Activated naive CD4-positive, alpha-beta T cell treated with anti-CD3 and anti-CD28 coated beads, Interleukin-2, amount 10 ng/mL, durations not matched to agents 7 days and 5 days (primary cell): ENCODE measurements around the gene CARS1.

Source experiments
- CTCF ChIA-PET: fragments of 350-600 bp; sonication (Branson Sonifier 250); formaldehyde crosslinking; loops from one replicate; lab custom pipeline; 2021; ENCODE audit warnings: antibody characterized with exemption; lab: Charles Lee
- DNase-seq: peaks from one replicate; pipeline ENCODE4 v3.0.0-alpha.2; 2020
- H3K27ac Mint-ChIP-seq: one replicate; pipeline ENCODE4 v1.8.0; 2021; ENCODE audit warnings: mild to moderate bottlenecking, moderate library complexity, mixed read lengths
- H3K27me3 Mint-ChIP-seq: one replicate; pipeline ENCODE4 v1.8.0; 2021; ENCODE audit warnings: mild to moderate bottlenecking, mixed read lengths
- H3K36me3 Mint-ChIP-seq: one replicate; pipeline ENCODE4 v1.8.0; 2021; ENCODE audit warnings: mixed read lengths
- H3K4me1 Mint-ChIP-seq: one replicate; pipeline ENCODE4 v1.8.0; 2021; ENCODE audit warnings: mixed read lengths
- H3K4me3 Mint-ChIP-seq: one replicate; pipeline ENCODE4 v1.8.0; 2021; ENCODE audit warnings: mild to moderate bottlenecking, moderate library complexity, mixed read lengths
- H3K9me3 Mint-ChIP-seq: one replicate; pipeline ENCODE4 v1.8.0; 2021; ENCODE audit warnings: mixed read lengths

The CARS1 gene

DNA sequence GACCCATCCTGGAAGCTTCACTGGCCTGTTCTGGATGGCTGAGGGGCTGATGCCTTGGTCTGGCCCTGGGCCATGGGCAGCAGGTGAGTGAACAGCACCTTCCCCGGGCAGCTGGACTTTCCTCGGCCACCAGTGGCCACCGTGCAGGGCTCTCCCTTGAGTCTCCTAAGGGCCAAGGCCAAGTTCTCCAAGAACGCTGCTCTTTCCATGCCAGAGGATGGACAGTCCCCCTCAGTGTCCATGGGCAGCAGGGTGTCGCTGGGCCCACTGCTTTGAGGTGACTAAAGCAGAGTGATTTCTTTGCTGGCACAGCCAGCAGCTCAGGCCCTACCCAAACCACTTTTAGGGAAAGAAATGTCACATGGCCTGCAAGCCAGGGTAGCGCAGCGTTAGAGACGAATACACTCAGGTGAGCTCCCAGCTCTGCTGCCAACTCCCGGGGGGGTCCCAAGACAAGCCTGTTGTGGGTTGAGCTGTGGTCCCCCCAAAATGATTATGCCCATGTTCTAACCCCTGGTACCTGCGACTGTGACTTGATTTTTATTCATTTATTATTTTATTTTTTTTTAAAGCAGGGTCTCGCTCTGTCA is 3.3 kb upstream of the CARS1 start:
- no peaks in the 10 kb centered on the region for H3K9me3 Mint-ChIP-seq
- peaks cover 35% of the 10 kb centered on the region for H3K27me3 Mint-ChIP-seq
- no peak for DNase-seq
- peaks cover 6% of the 10 kb centered on the region for H3K36me3 Mint-ChIP-seq
- CTCF ChIA-PET = no interaction called here
- H3K4me1 Mint-ChIP-seq = peaks cover 17% of the 10 kb centered on the region
- no peak overlapping the region for H3K4me3 Mint-ChIP-seq
- H3K27ac Mint-ChIP-seq = no peak overlapping the region

DNA sequence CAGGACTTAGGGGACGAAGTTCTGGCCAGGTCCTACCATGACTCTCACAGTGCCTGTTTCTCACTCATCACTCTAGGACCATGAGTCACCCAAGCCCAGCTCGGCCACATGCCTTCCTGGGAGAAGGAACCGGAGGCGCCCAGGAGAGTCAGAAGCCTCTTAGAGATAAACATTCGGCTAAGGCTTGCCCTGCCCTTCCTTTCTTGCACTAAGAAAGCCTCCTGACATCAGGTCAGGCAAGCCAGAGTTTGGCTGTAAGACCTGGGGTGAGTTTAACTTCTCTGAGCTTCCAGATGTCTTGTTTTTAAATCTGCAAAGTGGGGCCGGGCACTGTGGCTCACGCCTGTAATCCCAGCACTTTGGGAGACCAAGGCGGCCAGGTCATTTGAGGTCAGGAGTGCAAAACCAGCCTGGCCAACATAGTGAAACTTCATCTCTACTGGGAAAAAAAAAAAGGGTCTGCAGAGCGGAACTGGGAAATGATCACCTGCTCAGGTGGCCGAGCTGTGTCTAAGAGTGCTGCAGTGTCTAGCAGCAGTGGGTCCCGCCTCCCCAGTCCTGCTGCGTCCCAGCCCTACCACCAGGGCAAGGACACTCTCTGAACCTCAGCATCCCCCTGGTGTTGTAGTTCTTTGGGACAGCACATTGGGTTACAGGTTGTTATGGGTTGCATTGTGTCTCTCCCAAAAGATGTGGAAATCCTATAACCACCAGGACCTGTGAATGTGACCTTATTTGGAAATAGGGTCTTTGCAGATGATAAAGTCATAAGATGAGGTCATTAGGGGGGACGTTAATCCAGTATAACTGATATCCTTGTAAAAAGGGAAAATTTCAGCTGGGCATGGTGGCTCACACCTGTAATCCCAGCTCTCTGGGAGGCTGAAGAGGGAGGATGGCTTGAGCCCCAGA is 1.8 kb upstream of the CARS1 start:
- Mint-ChIP-seq H3K27me3 (peaks cover 21% of the 10 kb centered on the region), H3K9me3 (no peaks in the 10 kb centered on the region), H3K27ac (no peak overlapping the region), H3K4me1 (peaks cover 32% of the 10 kb centered on the region), H3K4me3 (peak overlapping the region; percentile 37), H3K36me3 (peaks cover 13% of the 10 kb centered on the region)
- DNase-seq = no peak
- CTCF ChIA-PET = no interaction called here

DNA sequence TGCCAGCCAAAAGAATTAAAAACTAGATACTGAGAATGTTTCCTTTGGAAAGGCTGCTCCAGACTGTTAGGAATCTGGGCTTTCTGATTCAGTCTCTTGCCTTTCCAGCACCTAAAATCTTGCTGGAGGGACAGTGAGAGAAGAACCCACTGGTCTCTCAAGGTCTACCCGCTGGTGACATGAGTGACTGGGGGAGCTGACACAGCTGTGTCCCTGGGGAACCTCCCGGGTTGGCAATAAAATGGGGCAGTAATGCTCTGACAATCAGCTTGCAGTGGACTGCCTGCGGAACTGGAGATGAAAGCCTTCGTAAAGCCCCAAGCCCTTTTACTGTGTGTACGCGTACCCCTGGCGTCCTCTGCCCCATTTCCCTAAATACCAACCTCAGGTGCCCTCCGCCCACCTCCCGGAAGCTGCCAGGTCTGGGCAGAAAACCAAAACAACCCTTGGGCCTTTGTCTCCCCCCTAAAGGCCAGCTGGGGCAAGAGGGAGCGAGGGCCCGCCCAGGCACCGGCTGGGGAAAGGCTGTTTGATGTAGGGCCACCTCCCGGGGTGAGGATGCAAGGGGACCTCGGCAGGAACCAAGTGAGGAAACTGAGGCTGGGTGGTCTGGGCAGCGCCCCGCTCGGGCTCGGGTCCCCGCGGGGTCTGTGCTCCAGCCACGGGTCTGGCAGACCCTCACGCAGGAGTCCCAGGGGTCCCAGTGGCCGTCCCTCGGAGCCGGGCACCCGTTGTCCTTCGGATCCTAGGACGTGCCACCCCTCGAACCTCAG is 741 bp downstream of the CARS1 start:
- DNase-seq = peak; percentile 57
- Mint-ChIP-seq H3K4me3 (peak overlapping the region; percentile 88), H3K4me1 (peaks cover 44% of the 10 kb centered on the region), H3K27me3 (peaks cover 5% of the 10 kb centered on the region), H3K27ac (peak overlapping the region; percentile 86), H3K9me3 (no peaks in the 10 kb centered on the region), H3K36me3 (peaks cover 24% of the 10 kb centered on the region)
- CTCF ChIA-PET = interaction anchor here (0.9 to 1.2 kb wide), 3 partner anchors 35 to 164 kb away, joined by 3 to 5 read pairs (median 3); no protein-coding TSS in a partner anchor

DNA sequence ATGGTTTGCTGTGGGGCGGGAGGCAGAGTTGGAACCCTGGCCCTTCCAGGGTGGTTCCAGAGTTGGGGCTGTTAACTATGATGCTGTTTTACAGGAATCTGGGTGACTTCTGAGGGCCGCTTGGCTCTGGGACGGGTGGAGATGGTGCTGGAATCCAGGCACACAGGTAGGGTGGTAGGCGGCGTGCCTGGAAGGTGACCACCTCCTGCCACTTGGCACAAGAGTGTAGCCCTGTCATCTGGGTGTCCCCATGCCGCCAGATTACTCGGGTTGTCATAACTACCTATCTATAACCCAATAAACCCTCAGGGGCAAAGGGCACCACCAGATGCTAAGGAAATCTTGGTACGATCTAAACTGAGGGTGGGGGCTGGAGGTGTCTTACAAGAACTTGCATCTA is 1.3 kb downstream of the CARS1 start:
- Mint-ChIP-seq H3K9me3 (no peaks in the 10 kb centered on the region), H3K4me3 (peak overlapping the region; percentile 88), H3K27ac (no peak overlapping the region), H3K36me3 (peaks cover 24% of the 10 kb centered on the region), H3K27me3 (peaks cover 5% of the 10 kb centered on the region), H3K4me1 (peaks cover 46% of the 10 kb centered on the region)
- CTCF ChIA-PET = no interaction called here
- no peak for DNase-seq

DNA sequence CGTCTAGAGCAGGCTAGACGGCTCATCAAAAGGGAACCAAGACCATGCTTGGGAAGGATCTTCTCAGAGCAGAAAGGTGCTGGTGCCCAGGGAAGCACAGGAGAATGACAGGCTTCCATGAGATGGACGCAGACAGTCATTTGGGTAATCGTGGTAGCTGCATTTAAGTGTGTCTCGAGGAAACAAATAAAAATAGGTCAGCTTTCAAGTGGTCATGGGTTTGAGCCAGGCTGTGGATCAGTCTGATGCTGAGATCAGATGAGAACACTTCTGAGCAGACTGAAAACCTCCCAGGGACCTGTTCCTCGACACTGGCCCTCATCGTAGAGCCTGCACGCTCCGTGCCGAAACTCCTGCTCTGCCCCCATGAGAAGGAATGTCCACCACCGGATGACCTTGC is 4.7 kb downstream of the CARS1 start:
- Mint-ChIP-seq H3K4me3 (no peak overlapping the region), H3K9me3 (no peaks in the 10 kb centered on the region), H3K27ac (peak overlapping the region; percentile 19), H3K36me3 (peaks cover 32% of the 10 kb centered on the region), H3K27me3 (no peaks in the 10 kb centered on the region), H3K4me1 (peaks cover 50% of the 10 kb centered on the region)
- no peak for DNase-seq
- CTCF ChIA-PET = no interaction called here

DNA sequence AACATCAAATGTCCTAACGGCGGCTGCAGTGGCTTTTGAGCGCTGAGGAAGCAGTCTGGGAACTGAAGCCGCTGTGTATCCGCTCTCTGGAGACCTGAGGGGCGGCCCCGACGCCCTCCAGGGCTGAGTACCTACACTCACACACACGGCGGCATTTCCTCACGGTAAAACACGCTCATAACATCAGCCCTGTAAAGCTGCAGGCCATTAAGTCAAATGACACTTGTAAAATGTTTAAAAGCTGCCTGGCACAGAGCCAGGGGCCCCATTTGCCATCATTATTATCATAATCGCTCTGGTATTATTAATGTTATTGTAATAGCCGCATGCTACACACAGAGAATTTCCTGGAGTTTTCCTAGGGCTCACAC is 5.1 kb downstream of the CARS1 start:
- Mint-ChIP-seq H3K36me3 (peaks cover 31% of the 10 kb centered on the region), H3K27ac (no peak overlapping the region), H3K4me3 (no peak overlapping the region), H3K27me3 (no peaks in the 10 kb centered on the region), H3K9me3 (no peaks in the 10 kb centered on the region), H3K4me1 (peaks cover 47% of the 10 kb centered on the region)
- CTCF ChIA-PET = no interaction called here
- no peak for DNase-seq

DNA sequence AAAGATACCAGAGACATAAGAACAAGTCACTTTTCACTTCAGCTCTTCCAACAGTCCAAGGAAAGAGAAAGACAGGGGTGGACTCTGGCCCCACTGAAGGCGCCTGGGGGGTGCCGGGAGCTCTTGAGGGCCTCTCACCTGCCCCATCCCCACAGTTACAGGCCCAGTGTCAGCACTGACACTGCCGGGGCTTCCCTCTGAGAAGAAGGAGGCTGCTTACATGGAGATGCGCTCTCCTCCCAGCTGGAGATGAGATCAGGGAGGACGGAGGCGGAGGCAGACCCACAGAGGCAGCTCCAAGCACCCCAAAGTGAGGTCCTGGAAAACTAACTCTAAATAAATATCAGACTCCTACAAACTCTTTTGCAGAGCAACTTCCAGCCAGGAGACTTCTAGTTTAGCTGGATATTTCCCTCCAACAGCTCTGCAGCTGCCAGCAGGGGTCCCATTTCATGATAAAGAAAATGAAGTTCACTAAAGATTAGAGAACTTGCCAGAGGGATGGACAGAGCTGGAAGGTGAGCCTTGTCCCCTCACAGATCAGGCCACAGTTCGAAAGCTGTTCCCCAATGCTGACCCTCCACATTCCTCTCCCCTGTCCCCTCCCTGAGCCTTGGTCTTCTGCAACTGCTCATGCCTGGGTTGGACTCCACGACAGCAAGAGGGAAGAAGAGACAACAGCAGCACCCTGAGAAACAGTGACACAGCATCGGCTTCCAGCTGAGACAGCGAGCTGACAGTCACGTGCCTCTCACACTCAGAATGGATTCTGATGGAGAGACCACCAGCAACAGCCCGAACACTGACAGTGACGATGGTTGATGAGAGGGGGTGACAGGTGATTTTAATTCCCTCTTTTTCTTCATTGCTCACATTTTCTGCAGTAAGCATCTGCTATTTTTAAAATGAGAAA is 5.8 kb downstream of the CARS1 start:
- H3K9me3 Mint-ChIP-seq = no peaks in the 10 kb centered on the region
- no peak for DNase-seq
- CTCF ChIA-PET = interaction anchor here (0.6 to 1.5 kb wide), 3 partner anchors 14 to 633 kb away, joined by 3 to 4 read pairs (median 3); no protein-coding TSS in a partner anchor
- peaks cover 31% of the 10 kb centered on the region for H3K36me3 Mint-ChIP-seq
- no peaks in the 10 kb centered on the region for H3K27me3 Mint-ChIP-seq
- no peak overlapping the region for H3K4me3 Mint-ChIP-seq
- peaks cover 47% of the 10 kb centered on the region for H3K4me1 Mint-ChIP-seq
- no peak overlapping the region for H3K27ac Mint-ChIP-seq

DNA sequence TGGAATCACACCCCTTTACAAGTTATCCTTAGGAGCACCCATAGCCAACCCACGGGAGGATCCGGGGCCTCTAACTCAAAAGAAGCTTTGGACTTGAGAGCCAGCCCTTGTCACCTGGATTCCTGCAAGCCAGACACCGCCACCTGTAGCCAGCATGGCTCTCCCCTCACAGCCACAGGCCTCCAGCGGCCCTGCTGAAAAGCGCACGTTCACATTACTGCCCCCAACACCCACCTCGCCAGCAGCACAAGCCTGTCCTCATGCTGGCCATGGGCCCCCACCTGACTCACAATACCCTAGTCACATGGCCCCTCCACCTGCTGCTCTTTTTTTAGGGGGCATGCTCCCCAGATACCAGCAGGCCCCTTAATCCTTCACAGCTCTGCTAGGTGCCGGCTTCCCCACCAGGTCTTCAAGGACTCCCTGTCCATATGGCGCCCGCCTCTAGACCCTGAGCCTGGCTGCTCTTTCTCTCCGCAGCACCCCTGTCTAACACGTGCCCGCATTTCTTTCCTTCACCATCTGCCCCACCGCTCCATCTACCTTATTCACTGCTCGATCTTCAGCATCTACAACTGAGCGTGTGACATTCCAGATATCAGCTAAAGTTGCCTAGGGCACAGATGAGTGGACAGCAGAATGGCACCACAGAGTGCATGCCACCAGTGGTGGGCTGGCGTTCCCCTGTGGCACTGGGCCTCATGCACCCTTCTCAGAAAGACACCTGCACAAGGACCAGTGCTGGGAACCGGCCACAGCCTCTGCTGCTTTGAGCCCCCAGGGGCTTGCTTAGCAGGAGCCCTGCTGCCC is 6.6 kb downstream of the CARS1 start:
- Mint-ChIP-seq H3K4me3 (no peak overlapping the region), H3K9me3 (no peaks in the 10 kb centered on the region), H3K36me3 (peaks cover 31% of the 10 kb centered on the region), H3K27me3 (no peaks in the 10 kb centered on the region), H3K27ac (no peak overlapping the region), H3K4me1 (peaks cover 38% of the 10 kb centered on the region)
- CTCF ChIA-PET = interaction anchor here (0.7 to 1.5 kb wide), 3 partner anchors 13 to 52 kb away, joined by 3 to 4 read pairs (median 3); no protein-coding TSS in a partner anchor
- no peak for DNase-seq

DNA sequence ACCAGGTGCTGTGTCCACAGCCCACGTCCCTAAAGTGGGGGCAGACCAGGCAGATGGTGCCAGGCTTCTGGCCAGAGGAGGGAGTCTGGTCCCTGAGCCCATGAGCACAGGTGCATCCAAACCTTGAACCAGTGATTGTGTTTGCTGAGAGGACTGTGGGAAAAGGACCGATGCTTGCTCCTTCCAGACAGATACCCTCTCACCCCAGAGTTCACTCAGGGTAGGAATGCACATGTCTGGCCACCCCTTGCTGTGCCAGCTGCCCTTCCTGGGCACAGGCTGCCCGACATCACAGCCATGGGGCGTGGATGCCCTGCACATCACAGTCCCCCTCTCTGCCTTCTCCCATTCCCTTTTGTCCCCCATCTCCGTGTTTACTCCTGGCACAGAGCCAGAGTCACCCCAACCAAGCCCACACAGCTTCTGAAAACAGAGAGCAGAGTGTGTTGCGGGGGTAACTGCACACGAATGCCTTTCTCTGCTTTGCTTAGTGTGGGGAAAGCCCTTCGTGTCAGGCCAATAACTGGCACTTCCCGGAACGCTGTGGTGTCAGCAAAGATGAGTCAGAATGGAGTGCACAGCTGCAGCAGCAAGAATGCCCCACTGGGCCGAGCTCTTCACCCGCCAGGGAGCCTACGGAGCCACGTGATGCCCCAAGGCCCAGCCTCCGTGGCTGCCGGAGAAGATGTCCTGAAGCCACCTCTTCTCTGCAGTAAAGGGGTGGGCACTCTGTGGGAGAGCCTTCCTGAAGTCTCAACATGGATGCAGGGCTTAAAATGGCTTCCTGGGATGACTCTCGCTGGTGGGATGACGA is 7.6 kb downstream of the CARS1 start:
- no peaks in the 10 kb centered on the region for H3K9me3 Mint-ChIP-seq
- no peaks in the 10 kb centered on the region for H3K27me3 Mint-ChIP-seq
- H3K4me3 Mint-ChIP-seq = no peak overlapping the region
- CTCF ChIA-PET = interaction anchor here (1.2 kb wide), 1 partner anchor 41 kb away, joined by 3 read pairs; no protein-coding TSS in a partner anchor
- peaks cover 29% of the 10 kb centered on the region for H3K36me3 Mint-ChIP-seq
- peak overlapping the region; percentile 80 for H3K27ac Mint-ChIP-seq
- H3K4me1 Mint-ChIP-seq = peaks cover 29% of the 10 kb centered on the region
- peak; percentile 33 for DNase-seq

DNA sequence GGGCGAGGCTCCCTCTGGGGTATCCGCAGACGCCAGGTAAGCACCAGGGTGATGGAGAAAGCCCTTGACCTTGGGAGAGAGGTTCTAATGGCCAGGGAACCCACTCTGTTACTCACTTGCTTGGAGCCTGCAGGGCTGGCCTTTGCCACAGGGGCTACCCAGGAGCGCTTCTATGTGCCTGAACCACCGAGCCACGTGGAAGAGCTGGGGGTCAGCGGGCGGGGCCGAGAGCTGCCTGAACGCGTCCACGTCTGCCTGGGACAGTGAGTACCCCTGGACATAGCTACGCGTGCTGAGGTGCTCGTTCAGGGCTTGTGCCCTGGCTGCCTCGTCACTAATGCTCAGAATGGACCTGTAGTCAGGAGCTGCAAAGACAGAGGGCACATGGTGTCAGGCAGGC is 9.6 kb downstream of the CARS1 start:
- no peak for DNase-seq
- H3K36me3 Mint-ChIP-seq = peaks cover 25% of the 10 kb centered on the region
- no peaks in the 10 kb centered on the region for H3K27me3 Mint-ChIP-seq
- no peaks in the 10 kb centered on the region for H3K9me3 Mint-ChIP-seq
- H3K4me3 Mint-ChIP-seq = no peak overlapping the region
- CTCF ChIA-PET = interaction anchor here (1.3 to 1.6 kb wide), 3 partner anchors 10 to 117 kb away, joined by 3 to 5 read pairs (median 3); no protein-coding TSS in a partner anchor
- no peak overlapping the region for H3K27ac Mint-ChIP-seq
- H3K4me1 Mint-ChIP-seq = peaks cover 16% of the 10 kb centered on the region

DNA sequence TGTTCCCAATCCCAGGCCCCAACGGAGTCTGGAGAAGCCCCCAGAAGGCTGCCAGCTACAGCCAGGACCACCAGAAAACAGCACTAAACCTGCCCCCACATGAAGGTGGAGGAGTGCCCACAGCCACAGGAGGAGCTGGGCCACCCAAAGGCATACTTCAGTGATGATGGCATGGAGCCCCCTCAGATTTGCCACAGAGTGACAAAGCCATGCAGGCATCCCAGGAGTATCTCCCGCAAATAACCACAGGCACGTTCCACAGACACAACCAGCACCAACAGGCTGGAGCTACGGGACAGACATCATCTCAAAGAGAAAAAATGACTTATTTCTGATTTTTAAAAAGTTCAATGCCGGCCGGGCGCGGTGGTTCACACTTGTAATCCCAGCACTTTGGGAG is 10.6 kb downstream of the CARS1 start:
- Mint-ChIP-seq H3K27me3 (no peaks in the 10 kb centered on the region), H3K27ac (no peak overlapping the region), H3K36me3 (peaks cover 30% of the 10 kb centered on the region), H3K4me3 (no peak overlapping the region), H3K9me3 (no peaks in the 10 kb centered on the region), H3K4me1 (peaks cover 13% of the 10 kb centered on the region)
- DNase-seq = no peak
- CTCF ChIA-PET = interaction anchor here (1.8 kb wide), 1 partner anchor 9 kb away, joined by 11 read pairs; no protein-coding TSS in a partner anchor

DNA sequence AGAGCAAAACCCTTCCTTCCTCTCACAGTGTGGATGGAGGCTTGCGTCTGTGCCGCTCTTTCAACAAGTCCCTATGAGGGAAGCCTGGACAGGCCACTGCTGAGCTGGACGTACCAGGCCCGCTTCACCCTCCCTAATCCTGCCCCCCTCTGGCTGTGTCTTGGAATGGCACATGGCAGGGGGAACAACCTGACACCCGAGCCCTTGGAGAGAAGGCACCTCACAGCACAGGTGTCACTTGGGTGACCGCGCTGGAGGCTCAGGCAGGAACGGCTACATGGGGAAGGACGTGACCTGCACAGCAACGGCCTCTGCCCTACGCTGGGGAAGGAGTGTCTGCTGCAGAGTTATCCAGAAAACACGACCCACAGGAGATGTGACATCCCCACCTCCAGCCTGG is 11.0 kb downstream of the CARS1 start:
- Mint-ChIP-seq H3K36me3 (peaks cover 32% of the 10 kb centered on the region), H3K9me3 (no peaks in the 10 kb centered on the region), H3K4me1 (peaks cover 12% of the 10 kb centered on the region), H3K27ac (no peak overlapping the region), H3K27me3 (no peaks in the 10 kb centered on the region), H3K4me3 (no peak overlapping the region)
- CTCF ChIA-PET = interaction anchor here (1.0 to 1.8 kb wide), 2 partner anchors 9 to 70 kb away, joined by 3 to 11 read pairs; no protein-coding TSS in a partner anchor
- DNase-seq = no peak
